ENCODE results near the gene RNF19B.

RNF19B gene

DNA sequence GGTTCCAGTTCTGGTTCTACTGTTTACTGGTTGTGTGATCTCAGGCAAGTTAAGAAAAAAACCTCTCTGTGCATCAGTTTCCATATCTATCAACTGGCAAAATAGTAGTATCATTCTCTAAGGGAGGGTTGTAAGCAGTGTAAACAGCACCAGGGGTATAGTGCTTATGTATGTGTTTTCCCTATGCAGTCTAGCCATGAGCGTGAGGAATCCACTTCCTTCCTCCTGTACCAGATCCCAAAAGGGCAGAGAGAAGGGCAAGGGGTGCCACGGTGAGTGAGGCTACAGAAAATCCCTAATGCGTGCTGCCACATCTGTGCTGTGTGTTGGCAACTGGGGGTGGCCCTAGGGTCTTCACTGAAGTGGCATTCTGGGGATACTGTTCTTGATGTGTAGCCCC is 18.4 kb upstream of the RNF19B start:
- no peak for DNase-seq (ENCODE audit: low read depth in 1 of 2, low spot score in 1 of 2)
- H3K4me3 ChIP-seq (replicated peaks; ENCODE audit: insufficient read depth, low read length) = no peak overlapping the region
- H3K27ac ChIP-seq (replicated peaks) = no peak overlapping the region
- TF ChIP-seq SPI1 (IDR thresholded peaks at IDR 0.05; ENCODE audit: borderline replicate concordance, low read depth) (no peak), GABPA (IDR thresholded peaks at IDR 0.05; ENCODE audit: low read depth) (no peak), POLR2AphosphoS5 (IDR thresholded peaks at IDR 0.05; ENCODE audit: low read depth) (no peak)
- TF ChIP-seq, protein P1, sequence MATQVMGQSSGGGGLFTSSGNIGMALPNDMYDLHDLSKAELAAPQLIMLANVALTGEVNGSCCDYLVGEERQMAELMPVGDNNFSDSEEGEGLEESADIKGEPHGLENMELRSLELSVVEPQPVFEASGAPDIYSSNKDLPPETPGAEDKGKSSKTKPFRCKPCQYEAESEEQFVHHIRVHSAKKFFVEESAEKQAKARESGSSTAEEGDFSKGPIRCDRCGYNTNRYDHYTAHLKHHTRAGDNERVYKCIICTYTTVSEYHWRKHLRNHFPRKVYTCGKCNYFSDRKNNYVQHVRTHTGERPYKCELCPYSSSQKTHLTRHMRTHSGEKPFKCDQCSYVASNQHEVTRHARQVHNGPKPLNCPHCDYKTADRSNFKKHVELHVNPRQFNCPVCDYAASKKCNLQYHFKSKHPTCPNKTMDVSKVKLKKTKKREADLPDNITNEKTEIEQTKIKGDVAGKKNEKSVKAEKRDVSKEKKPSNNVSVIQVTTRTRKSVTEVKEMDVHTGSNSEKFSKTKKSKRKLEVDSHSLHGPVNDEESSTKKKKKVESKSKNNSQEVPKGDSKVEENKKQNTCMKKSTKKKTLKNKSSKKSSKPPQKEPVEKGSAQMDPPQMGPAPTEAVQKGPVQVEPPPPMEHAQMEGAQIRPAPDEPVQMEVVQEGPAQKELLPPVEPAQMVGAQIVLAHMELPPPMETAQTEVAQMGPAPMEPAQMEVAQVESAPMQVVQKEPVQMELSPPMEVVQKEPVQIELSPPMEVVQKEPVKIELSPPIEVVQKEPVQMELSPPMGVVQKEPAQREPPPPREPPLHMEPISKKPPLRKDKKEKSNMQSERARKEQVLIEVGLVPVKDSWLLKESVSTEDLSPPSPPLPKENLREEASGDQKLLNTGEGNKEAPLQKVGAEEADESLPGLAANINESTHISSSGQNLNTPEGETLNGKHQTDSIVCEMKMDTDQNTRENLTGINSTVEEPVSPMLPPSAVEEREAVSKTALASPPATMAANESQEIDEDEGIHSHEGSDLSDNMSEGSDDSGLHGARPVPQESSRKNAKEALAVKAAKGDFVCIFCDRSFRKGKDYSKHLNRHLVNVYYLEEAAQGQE (IDR thresholded peaks at IDR 0.05; ENCODE audit: insufficient replicate concordance, low read depth) = no peak
- TF ChIP-seq, protein P2, sequence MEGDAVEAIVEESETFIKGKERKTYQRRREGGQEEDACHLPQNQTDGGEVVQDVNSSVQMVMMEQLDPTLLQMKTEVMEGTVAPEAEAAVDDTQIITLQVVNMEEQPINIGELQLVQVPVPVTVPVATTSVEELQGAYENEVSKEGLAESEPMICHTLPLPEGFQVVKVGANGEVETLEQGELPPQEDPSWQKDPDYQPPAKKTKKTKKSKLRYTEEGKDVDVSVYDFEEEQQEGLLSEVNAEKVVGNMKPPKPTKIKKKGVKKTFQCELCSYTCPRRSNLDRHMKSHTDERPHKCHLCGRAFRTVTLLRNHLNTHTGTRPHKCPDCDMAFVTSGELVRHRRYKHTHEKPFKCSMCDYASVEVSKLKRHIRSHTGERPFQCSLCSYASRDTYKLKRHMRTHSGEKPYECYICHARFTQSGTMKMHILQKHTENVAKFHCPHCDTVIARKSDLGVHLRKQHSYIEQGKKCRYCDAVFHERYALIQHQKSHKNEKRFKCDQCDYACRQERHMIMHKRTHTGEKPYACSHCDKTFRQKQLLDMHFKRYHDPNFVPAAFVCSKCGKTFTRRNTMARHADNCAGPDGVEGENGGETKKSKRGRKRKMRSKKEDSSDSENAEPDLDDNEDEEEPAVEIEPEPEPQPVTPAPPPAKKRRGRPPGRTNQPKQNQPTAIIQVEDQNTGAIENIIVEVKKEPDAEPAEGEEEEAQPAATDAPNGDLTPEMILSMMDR (IDR thresholded peaks at IDR 0.05; ENCODE audit: insufficient read depth, low read length) = no peak
- no peaks in the 10 kb centered on the region for H3K27me3 ChIP-seq (ENCODE audit: insufficient read depth, poor library complexity, severe bottlenecking)

DNA sequence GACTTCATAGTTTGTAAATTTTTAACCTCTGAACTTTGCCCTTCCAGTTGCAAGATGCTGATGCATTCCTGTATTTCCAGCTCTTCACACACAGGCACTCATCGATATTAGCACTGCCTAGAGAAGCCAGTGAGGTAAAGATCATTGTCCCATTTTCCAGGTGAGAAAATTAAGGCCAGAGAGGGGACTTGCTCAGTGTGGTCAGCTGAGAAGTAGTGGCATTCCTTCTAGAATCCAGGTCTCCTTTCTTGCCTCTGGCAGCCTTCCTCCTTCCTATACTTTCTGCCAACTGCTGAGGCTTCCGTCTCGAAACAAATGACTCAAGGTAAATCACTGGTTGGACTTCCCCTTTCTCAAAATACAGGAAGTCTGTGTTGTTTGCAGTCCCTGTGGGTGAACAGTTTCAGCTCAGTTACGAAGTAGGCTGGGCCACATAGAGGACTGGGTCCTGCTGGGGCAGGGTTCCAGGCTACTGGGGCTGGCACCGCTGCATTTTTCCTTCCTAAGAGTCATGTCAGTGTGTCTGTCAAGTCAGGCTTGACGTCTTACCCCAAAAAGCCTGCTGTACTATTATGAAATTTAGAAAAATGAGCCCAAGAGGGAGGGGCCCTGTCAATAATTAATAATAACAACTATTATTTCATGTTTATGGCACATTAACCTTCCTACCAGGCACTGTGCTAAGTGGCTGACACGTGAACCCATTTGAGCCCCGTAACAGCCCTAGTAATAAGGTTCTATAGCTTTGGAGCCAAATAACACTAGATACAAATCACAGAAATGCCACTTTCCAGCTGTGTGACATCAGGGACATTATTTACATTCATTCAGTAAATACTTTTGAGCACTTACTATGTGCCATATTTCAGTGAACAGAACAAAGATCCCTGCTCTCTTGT is 16.6 kb upstream of the RNF19B start:
- H3K27me3 ChIP-seq (ENCODE audit: insufficient read depth, poor library complexity, severe bottlenecking) = no peaks in the 10 kb centered on the region
- no peak overlapping the region for H3K4me3 ChIP-seq (replicated peaks; ENCODE audit: insufficient read depth, low read length)
- peak overlapping the region; percentile 48 for H3K27ac ChIP-seq (replicated peaks)
- TF ChIP-seq SPI1 (IDR thresholded peaks at IDR 0.05; ENCODE audit: borderline replicate concordance, low read depth) = peak; percentile 100
- 0 out of 2 replicates have a peak, but pooled peaks have one; percentile 28 for TF ChIP-seq POLR2AphosphoS5 (IDR thresholded peaks at IDR 0.05; ENCODE audit: low read depth)
- TF ChIP-seq, protein P1 (IDR thresholded peaks at IDR 0.05; ENCODE audit: insufficient replicate concordance, low read depth) = no peak
- DNase-seq (ENCODE audit: low read depth in 1 of 2, low spot score in 1 of 2) = peak; percentile 86 to 89

DNA sequence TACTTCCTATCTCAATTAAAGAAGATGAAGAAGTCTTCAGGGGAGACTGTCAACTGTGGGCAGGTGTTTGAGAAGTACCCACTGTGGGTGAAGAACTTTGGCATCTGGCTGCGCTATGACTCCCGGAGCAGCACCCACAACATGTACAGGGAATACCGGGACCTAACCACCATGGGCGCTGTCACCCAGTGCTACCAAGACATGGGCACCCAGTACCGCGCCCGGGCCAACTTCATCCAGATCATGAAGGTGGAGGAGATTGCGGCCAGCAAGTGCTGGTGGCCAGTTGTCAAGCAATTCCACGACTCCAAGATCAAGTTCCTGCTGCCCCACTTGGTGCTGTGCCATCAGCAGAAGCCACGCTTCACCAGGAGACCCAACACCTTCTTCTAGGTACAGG is 15.5 kb upstream of the RNF19B start:
- H3K4me3 ChIP-seq (replicated peaks; ENCODE audit: insufficient read depth, low read length) = no peak overlapping the region
- DNase-seq (ENCODE audit: low read depth in 1 of 2, low spot score in 1 of 2) = no peak
- no peak overlapping the region for H3K27ac ChIP-seq (replicated peaks)
- H3K27me3 ChIP-seq (ENCODE audit: insufficient read depth, poor library complexity, severe bottlenecking) = no peaks in the 10 kb centered on the region
- TF ChIP-seq SPI1 (IDR thresholded peaks at IDR 0.05; ENCODE audit: borderline replicate concordance, low read depth) = no peak
- TF ChIP-seq GABPA (IDR thresholded peaks at IDR 0.05; ENCODE audit: low read depth) = no peak
- TF ChIP-seq, protein P1 (IDR thresholded peaks at IDR 0.05; ENCODE audit: insufficient replicate concordance, low read depth) = no peak

DNA sequence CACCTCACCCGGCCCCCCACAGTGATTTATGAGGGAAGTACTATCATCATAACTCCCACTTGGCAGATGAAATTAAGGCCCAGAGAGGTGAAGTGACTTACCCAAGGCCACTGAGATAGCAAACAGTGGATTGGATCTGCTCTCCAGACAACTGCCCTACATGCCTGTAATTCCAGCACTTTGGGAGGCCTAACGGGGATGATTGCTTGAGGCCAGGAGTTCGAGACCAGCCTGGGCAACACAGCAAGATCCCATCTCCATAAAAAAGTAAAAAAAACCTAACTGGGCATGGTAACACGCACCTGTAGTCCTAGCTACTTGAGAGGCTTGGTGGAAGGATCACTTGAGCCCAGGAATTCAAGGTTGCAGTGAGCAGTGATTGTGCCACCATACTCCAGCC is 14.2 kb upstream of the RNF19B start:
- no peak overlapping the region for H3K4me3 ChIP-seq (replicated peaks; ENCODE audit: insufficient read depth, low read length)
- H3K27ac ChIP-seq (replicated peaks) = no peak overlapping the region
- DNase-seq (ENCODE audit: low read depth in 1 of 2, low spot score in 1 of 2) = no peak
- H3K27me3 ChIP-seq (ENCODE audit: insufficient read depth, poor library complexity, severe bottlenecking) = no peaks in the 10 kb centered on the region
- no peak for TF ChIP-seq GABPA (IDR thresholded peaks at IDR 0.05; ENCODE audit: low read depth)
- TF ChIP-seq, protein P2 (IDR thresholded peaks at IDR 0.05; ENCODE audit: insufficient read depth, low read length) = no peak

Measured in HL-60 (cell line).